ENCODE data around the gene DENND2A.

Gene DENND2A

GRCh38 chr7:140686921-140687320 lies 46.3 kb upstream of the DENND2A start:
- TF ChIP-seq YY1 (IDR thresholded peaks at IDR 0.05; ENCODE audit: low read depth) (no peak), RAD21 (IDR thresholded peaks at IDR 0.05; ENCODE audit: low read depth) (no peak), TEAD4 (IDR thresholded peaks at IDR 0.05) (no peak), NFIC (IDR thresholded peaks at IDR 0.05) (no peak), TCF12 (IDR thresholded peaks at IDR 0.05; ENCODE audit: low read depth) (no peak), EP300 (IDR thresholded peaks at IDR 0.05; ENCODE audit: borderline replicate concordance) (no peak), EGR1 (IDR thresholded peaks at IDR 0.05) (no peak), TAF1 (IDR thresholded peaks at IDR 0.05; ENCODE audit: low read depth) (no peak), FOXM1 (IDR thresholded peaks at IDR 0.05; ENCODE audit: borderline replicate concordance, low read depth) (no peak), MAX (IDR thresholded peaks at IDR 0.05) (no peak), ZBTB7A (IDR thresholded peaks at IDR 0.05; ENCODE audit: low read depth) (no peak), CREB1 (IDR thresholded peaks at IDR 0.05; ENCODE audit: low read depth) (no peak), CEBPB (IDR thresholded peaks at IDR 0.05) (no peak)
- TF ChIP-seq, protein P1, sequence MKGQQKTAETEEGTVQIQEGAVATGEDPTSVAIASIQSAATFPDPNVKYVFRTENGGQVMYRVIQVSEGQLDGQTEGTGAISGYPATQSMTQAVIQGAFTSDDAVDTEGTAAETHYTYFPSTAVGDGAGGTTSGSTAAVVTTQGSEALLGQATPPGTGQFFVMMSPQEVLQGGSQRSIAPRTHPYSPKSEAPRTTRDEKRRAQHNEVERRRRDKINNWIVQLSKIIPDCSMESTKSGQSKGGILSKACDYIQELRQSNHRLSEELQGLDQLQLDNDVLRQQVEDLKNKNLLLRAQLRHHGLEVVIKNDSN (IDR thresholded peaks at IDR 0.05) = no peak
- TF ChIP-seq, protein P2, sequence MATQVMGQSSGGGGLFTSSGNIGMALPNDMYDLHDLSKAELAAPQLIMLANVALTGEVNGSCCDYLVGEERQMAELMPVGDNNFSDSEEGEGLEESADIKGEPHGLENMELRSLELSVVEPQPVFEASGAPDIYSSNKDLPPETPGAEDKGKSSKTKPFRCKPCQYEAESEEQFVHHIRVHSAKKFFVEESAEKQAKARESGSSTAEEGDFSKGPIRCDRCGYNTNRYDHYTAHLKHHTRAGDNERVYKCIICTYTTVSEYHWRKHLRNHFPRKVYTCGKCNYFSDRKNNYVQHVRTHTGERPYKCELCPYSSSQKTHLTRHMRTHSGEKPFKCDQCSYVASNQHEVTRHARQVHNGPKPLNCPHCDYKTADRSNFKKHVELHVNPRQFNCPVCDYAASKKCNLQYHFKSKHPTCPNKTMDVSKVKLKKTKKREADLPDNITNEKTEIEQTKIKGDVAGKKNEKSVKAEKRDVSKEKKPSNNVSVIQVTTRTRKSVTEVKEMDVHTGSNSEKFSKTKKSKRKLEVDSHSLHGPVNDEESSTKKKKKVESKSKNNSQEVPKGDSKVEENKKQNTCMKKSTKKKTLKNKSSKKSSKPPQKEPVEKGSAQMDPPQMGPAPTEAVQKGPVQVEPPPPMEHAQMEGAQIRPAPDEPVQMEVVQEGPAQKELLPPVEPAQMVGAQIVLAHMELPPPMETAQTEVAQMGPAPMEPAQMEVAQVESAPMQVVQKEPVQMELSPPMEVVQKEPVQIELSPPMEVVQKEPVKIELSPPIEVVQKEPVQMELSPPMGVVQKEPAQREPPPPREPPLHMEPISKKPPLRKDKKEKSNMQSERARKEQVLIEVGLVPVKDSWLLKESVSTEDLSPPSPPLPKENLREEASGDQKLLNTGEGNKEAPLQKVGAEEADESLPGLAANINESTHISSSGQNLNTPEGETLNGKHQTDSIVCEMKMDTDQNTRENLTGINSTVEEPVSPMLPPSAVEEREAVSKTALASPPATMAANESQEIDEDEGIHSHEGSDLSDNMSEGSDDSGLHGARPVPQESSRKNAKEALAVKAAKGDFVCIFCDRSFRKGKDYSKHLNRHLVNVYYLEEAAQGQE (IDR thresholded peaks at IDR 0.05; ENCODE audit: low read depth) = no peak

DNA sequence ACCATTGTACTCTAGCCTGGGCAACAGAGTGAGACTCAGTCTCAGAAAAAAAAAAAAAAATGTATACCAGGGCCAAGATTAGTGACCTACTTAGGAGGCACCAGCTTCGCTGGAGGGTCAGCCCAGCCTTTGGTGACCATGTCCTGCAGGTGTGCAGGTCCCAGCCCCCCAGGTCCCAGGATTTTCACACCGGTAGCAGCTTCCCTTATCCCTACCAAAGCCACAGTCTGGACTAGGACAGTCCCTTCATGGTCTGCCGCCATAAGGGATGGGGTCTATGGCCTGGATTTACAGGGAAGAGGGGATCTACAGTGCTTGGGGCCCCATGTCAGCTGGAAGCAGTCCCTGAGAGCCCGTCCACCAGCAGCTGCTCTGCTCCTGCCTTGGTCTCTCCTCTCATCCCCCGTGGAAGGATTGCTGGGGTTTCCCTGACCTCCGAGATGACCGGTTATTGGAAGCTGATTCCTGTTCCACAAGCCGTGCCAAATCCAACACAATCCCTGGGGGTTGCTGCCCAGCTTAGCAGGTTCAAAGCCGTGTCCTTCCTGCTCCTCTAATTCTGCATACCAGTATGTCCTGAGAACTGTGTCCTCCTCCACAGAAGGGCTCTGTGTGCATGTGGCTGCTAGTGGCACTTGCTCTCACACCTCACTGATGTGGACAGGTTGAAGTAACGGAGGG lies 44.9 kb upstream of the DENND2A start:
- no peak for TF ChIP-seq MAX (IDR thresholded peaks at IDR 0.05)
- no peak for TF ChIP-seq YY1 (IDR thresholded peaks at IDR 0.05; ENCODE audit: low read depth)
- TF ChIP-seq CEBPB (IDR thresholded peaks at IDR 0.05) = no peak
- TF ChIP-seq FOXM1 (IDR thresholded peaks at IDR 0.05; ENCODE audit: borderline replicate concordance, low read depth) = no peak
- TF ChIP-seq TCF12 (IDR thresholded peaks at IDR 0.05; ENCODE audit: low read depth) = no peak
- no peak for TF ChIP-seq NFIC (IDR thresholded peaks at IDR 0.05)
- TF ChIP-seq, protein P2 (IDR thresholded peaks at IDR 0.05; ENCODE audit: low read depth) = no peak

- no peak for TF ChIP-seq CEBPB (IDR thresholded peaks at IDR 0.05)
- TF ChIP-seq TCF12 (IDR thresholded peaks at IDR 0.05; ENCODE audit: low read depth) = no peak
- no peak for TF ChIP-seq YY1 (IDR thresholded peaks at IDR 0.05; ENCODE audit: low read depth)
These were observed 43.7 kb upstream of the DENND2A start for GRCh38 chr7:140684066-140684950.

- TF ChIP-seq RAD21 (IDR thresholded peaks at IDR 0.05; ENCODE audit: low read depth) (no peak), EGR1 (IDR thresholded peaks at IDR 0.05) (no peak), FOXM1 (IDR thresholded peaks at IDR 0.05; ENCODE audit: borderline replicate concordance, low read depth) (no peak), MAX (IDR thresholded peaks at IDR 0.05) (no peak), TCF12 (IDR thresholded peaks at IDR 0.05; ENCODE audit: low read depth) (no peak), CREB1 (IDR thresholded peaks at IDR 0.05; ENCODE audit: low read depth) (no peak), YY1 (IDR thresholded peaks at IDR 0.05; ENCODE audit: low read depth) (no peak)
- TF ChIP-seq, protein P1 (IDR thresholded peaks at IDR 0.05) = no peak
- TF ChIP-seq, protein P2 (IDR thresholded peaks at IDR 0.05; ENCODE audit: low read depth) = no peak
These were observed 43.0 kb upstream of the DENND2A start for GRCh38 chr7:140683657-140684056.
